KMS-11 (cell line): ENCODE results near the gene NIN.

Source experiments
- H2AFZ ChIP-seq: fragments of 200-600 bp; sonication (generic); 2 replicates; pipeline ENCODE4 v1.6.1; 2016; ENCODE audit warnings: antibody characterized with exemption, mixed run types, low read depth
- H3K27ac ChIP-seq: fragments of 200-600 bp; sonication (generic); 2 replicates; pipeline ENCODE4 v1.6.1; 2016; ENCODE audit warnings: mild to moderate bottlenecking, mixed run types
- H3K27me3 ChIP-seq: fragments of 200-600 bp; sonication (generic); 2 replicates; pipeline ENCODE4 v1.6.1; 2017; ENCODE audit warnings: mild to moderate bottlenecking, low read depth, mixed run types, moderate library complexity; ENCODE audit not compliant: insufficient read depth
- H3K36me3 ChIP-seq: fragments of 200-600 bp; sonication (generic); 2 replicates; pipeline ENCODE4 v1.6.1; 2017; ENCODE audit warnings: mild to moderate bottlenecking, mixed run types; ENCODE audit not compliant: insufficient read depth
- H3K4me1 ChIP-seq: fragments of 200-600 bp; sonication (generic); 2 replicates; pipeline ENCODE4 v1.6.1; 2016; ENCODE audit warnings: mild to moderate bottlenecking, low read depth, mixed run types; ENCODE audit not compliant: poor library complexity, severe bottlenecking
- H3K4me2 ChIP-seq: fragments of 200-600 bp; sonication (generic); 2 replicates; pipeline ENCODE4 v1.7.0; 2016; ENCODE audit warnings: mild to moderate bottlenecking, mixed run types
- H3K4me3 ChIP-seq: fragments of 200-600 bp; sonication (generic); IDR thresholded peaks from 2 replicates; pipeline ENCODE4 v1.6.1; 2017; ENCODE audit warnings: low read depth, low read length, mixed read lengths; ENCODE audit not compliant: insufficient read depth
- H3K79me2 ChIP-seq: fragments of 200-600 bp; sonication (generic); 2 replicates; pipeline ENCODE4 v1.6.1; 2016; ENCODE audit warnings: low read depth, mixed run types; ENCODE audit not compliant: insufficient read depth
- H3K9ac ChIP-seq: fragments of 200-600 bp; sonication (generic); 2 replicates; pipeline ENCODE4 v1.6.1; 2016; ENCODE audit warnings: mild to moderate bottlenecking, mixed run types
- H4K20me1 ChIP-seq: fragments of 200-600 bp; sonication (generic); 2 replicates; pipeline ENCODE4 v1.6.1; 2016; ENCODE audit warnings: mild to moderate bottlenecking, mixed run types; ENCODE audit not compliant: insufficient read depth
- TF ChIP-seq, protein P1 (sequence below): fragments of 200-600 bp; sonication (generic); conservative IDR thresholded peaks from 2 replicates; pipeline ENCODE4 v1.6.1; 2017; ENCODE audit warnings: low read depth, mild to moderate bottlenecking, antibody characterized with exemption, low read length, moderate library complexity, mixed read lengths

NIN gene

DNA sequence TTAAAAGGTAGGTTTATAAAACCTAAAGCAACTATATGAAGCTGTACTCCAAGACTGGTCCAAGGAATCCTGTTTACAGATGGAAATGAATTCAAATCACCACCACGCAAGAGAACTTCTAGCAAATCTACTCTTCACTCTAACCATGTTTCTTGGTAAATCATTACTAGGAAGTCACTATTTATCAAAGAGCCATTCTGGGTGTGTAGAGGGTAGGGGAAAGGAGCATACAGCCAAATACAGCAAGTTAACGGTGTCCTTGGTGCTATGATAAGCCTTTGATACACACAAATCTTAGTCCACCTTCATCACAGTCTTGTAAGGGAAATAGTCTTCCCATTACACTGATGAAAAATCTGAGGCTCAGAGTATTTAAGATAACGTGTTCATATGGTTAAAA, 16.8 kb downstream of the NIN start:
- TF ChIP-seq, protein P1, sequence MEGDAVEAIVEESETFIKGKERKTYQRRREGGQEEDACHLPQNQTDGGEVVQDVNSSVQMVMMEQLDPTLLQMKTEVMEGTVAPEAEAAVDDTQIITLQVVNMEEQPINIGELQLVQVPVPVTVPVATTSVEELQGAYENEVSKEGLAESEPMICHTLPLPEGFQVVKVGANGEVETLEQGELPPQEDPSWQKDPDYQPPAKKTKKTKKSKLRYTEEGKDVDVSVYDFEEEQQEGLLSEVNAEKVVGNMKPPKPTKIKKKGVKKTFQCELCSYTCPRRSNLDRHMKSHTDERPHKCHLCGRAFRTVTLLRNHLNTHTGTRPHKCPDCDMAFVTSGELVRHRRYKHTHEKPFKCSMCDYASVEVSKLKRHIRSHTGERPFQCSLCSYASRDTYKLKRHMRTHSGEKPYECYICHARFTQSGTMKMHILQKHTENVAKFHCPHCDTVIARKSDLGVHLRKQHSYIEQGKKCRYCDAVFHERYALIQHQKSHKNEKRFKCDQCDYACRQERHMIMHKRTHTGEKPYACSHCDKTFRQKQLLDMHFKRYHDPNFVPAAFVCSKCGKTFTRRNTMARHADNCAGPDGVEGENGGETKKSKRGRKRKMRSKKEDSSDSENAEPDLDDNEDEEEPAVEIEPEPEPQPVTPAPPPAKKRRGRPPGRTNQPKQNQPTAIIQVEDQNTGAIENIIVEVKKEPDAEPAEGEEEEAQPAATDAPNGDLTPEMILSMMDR = no peak
- Histone ChIP-seq H3K27me3 (no peaks in the 10 kb centered on the region), H3K27ac (no peak overlapping the region), H3K4me3 (no peak overlapping the region), H3K79me2 (no peaks in the 10 kb centered on the region), H3K9ac (no peak overlapping the region), H3K36me3 (no peaks in the 10 kb centered on the region), H4K20me1 (no peaks in the 10 kb centered on the region), H2AFZ (no peak overlapping the region), H3K4me2 (no peak overlapping the region), H3K4me1 (no peaks in the 10 kb centered on the region)

DNA sequence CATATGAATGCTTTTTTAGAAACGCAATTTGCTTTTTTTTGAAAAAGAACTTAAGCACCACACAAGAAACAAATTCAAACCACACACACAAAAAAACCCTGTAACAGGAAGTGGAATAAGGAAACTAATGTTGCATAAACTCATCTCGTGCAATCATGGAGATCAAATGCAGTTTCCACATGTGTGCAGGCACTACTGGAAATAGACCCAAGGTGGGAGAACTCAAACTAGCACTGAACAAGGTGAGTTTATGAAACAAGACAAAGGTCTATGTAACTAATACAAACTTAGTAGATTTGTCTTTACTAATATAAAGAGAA, 17.5 kb downstream of the NIN start:
- TF ChIP-seq, protein P1 = no peak
- Histone ChIP-seq H2AFZ (no peak overlapping the region), H3K27ac (no peak overlapping the region), H3K4me1 (no peaks in the 10 kb centered on the region), H4K20me1 (no peaks in the 10 kb centered on the region), H3K27me3 (no peaks in the 10 kb centered on the region), H3K36me3 (no peaks in the 10 kb centered on the region), H3K79me2 (no peaks in the 10 kb centered on the region), H3K4me2 (no peak overlapping the region), H3K4me3 (no peak overlapping the region), H3K9ac (no peak overlapping the region)

DNA sequence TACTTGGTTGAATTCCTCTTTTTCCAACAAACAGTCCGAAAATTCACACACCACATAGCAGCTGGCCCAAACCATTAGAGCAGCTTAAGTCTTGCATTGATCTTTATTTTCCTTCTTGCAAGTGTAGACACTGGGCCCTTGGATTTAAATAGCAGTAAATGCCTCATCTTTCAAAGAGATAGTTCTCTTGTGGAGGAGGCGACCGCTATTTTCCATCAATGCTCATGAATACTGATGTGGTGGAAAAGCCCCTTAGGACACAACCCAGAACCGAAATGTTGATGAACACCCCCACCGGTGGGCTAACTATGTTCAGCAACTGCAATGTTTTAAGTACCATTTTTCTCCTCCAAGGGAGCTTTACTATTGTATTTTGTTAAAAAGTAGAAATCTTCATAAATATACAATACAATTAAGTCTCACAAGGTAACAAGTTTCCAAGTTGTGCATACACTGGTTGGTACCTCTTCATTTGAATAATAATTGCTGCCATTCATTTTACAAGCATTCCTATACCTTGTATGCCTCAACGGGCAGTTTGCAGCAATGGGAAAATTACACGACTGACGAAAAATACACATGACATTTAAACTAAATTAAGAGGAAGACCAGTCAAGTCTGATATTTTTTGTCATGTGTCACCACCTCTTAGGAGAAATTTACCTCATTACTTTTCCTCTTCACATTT, 18.0 kb downstream of the NIN start:
- no peaks in the 10 kb centered on the region for H3K36me3 ChIP-seq
- H3K4me1 ChIP-seq = no peaks in the 10 kb centered on the region
- no peak overlapping the region for H3K27ac ChIP-seq
- no peak overlapping the region for H2AFZ ChIP-seq
- no peaks in the 10 kb centered on the region for H4K20me1 ChIP-seq
- no peaks in the 10 kb centered on the region for H3K79me2 ChIP-seq
- no peak overlapping the region for H3K4me2 ChIP-seq
- H3K4me3 ChIP-seq = no peak overlapping the region
- H3K9ac ChIP-seq = no peak overlapping the region
- no peaks in the 10 kb centered on the region for H3K27me3 ChIP-seq
- TF ChIP-seq, protein P1 = no peak

DNA sequence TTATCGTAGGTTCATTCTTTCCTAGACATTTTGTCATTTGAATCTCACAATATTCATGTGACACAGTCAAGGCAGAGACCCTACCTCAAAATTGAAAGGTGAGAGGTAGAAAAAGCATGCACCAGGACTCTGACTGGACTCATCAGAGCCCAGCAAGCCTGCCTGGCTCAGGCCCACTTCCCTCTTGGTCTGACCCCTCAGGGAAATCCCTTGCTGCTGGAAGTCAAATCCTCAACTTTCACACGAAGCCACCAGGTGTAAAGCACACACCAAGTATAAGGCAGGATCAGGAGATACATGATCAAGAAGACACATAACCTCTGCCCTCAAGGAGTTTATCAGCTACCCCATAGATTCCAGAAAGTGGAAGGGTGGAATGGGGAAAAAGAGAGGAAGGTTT, 18.8 kb downstream of the NIN start:
- Histone ChIP-seq H3K9ac (no peak overlapping the region), H3K4me1 (no peaks in the 10 kb centered on the region), H3K36me3 (no peaks in the 10 kb centered on the region), H3K27me3 (no peaks in the 10 kb centered on the region), H2AFZ (no peak overlapping the region), H3K4me3 (no peak overlapping the region), H3K27ac (no peak overlapping the region), H3K79me2 (no peaks in the 10 kb centered on the region), H3K4me2 (no peak overlapping the region), H4K20me1 (no peaks in the 10 kb centered on the region)
- TF ChIP-seq, protein P1 = no peak
